Activated CD4-positive, alpha-beta T cell treated with anti-CD3 and anti-CD28 coated beads, Interleukin-2, amount 50 U/mL, for 4 hours (primary cell): Measurements from ENCODE around the gene MMAB.

Experiments used
- DNase-seq, 2 experiments: peaks; one replicate each; pipeline ENCODE4 v3.0.0-alpha.2; 2020

Gene MMAB

GRCh38 chr12:109581856-109582255, 8.6 kb upstream of the MMAB start:
- DNase-seq = no peak

DNA sequence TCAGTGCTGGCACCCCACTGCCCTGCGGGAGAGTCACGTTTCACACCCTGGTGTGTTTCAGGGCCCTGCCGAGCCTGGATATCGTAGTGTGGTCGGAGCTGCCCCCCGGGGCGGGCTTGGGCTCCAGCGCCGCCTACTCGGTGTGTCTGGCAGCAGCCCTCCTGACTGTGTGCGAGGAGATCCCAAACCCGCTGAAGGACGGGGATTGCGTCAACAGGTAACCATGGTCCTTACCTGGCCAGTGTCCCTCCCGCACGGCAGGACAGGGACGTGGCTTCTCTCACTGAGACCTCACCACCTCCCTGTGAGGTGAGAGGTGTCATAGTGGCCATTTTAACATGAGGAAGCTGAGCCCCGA, 8.0 kb upstream of the MMAB start:
- no peak for DNase-seq

DNA sequence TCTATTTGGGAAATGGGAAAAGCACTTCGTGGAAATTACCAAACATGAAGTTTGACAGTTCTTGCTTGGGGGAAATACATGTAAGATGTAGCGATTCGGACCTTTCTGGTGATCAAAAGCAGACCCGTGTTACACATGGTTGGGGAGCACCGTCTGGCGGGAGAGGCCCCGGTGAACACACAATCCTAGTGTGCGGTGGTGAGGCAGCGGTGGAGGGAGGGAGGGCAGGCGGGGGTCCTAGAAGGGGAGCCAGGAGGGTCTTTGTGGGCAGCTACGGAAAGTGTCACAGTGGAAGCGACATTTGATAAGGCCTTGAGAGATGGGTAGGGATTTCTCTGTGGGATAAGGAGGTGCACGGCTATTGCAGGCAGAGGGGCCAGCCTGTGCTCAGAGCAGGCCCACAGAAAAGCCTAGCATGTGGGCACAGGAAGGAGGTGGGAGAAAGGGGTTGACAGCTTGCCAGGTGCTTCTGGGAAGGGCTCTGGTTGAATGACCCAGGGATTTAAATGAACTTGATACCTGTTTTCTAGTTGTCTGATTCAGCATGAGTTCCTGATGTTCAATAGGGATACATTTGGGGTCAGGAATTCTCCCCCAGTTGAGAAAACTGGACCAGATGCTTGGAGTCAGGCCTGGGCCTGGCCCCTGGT, 7.5 kb upstream of the MMAB start:
- DNase-seq = no peak

GRCh38 chr12:109580272-109580671, 7.0 kb upstream of the MMAB start:
- DNase-seq = no peak

GRCh38 chr12:109579639-109580038, 6.3 kb upstream of the MMAB start:
- DNase-seq = no peak

DNA sequence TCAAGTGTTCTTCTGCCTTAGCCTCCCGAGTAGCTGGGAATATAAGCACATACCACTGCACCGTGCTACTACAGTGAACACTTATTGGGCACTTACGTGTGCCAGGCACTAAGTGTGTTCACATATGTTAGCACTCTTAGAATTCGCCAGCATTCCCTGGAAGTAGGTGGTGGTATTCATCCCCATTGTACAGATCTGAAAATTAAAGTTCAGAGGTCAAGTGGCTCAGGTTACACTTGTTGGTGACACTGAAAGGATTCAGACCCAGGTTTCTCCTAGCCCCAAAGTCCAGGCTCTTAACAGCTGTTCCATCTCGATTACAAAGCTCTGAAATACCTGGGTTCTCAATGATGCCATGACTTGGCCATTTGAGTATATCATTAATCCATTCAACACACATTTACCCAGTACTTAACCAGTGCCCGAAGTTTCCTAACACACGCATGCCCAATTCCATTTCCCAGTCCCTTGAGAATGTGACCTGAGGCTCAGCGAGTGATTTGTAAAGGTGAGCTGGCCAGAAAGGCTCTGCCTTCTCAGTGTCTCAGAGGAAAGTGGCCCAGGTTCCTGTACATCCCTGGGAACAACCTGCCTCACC, 5.1 kb upstream of the MMAB start:
- no peak for DNase-seq

- DNase-seq = no peak
Measured at GRCh38 chr12:109577311-109577710, 4.0 kb upstream of the MMAB start.

DNA sequence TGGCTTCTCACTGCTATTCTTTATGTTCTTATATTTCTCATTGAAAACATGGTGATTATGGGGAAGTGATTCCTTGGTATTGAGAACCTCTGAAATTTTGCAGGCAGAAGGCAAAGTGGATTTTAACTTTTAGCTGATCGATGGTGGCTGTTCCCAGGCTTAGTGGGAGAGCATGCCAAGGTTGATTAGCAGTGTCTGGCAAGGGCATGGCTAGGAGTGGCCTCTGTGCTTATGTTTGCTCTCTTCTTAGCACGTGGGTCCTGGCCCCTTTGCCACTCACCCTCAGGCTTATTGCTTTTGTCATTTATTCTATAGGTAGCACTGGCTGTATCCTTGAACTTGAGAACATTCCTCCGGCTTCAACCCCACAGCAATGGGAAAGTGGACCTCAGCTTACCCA, 2.4 kb upstream of the MMAB start:
- no peak for DNase-seq

DNA sequence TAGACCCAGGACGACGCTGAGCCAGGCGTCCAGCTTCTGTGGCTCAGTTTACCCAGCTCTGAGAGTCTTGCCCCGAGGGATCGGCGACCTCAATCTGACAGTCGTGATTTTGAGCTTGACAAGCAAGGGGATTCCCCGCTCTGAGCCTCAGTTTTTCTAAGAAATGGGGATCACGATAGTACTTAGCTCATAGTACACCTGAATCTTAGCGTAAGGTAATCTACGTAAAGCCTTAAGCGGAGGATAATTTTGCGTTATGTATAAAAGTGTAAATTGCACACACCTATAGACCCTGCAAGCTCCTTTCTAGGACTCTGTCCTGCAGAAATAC, 575 bp upstream of the MMAB start:
- DNase-seq = no peak

DNA sequence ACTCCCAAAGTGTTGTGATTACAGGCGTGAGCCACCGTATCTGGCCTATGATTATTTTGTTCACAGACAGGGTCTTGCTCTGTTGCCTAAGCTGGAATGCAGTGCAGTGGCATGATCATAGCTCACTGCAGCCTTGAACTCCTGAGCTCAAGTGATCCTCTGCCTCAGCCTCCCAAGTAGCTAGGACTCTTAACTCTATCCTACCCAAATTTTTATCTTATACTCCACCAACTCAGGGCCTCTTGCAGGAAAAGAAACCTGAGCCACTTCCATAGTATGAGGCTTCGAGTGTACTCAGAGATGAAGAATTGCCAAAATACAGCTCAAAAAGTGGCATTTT, 828 bp downstream of the MMAB start:
- no peak for DNase-seq

DNA sequence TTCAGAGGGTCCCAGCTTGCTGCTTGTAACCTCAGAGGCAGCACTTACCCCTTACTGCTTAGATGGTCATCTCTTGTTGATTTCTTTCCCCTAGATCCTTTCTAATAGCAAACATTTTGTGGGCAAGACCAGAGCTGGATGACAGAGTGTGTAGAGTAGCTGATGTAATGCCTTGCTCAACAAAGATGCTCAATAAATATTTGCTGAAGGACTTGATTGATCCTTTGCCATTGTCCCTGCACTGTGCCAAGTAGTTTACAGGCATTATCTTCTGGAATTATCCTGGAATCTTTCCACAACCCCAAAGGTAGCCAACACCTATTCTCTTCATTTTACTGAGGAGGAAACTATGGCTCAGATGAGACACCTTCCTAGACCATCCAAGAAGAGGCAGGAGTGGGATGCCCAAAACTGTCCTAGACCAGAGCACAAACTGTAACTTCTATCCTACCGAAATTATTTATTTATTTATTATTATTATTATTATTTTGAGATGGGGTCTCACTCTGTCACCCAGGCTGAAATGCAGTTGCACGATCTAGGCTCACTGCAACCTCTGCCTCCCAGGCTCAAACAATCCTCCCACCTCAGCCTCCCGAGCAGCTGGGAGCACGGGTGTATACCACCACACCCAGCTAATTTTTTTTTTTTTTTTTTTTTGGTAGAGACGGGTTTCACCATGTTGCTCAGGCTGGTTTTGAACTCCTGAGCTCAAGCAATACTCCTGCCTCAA, 1.4 kb downstream of the MMAB start:
- DNase-seq = no peak

DNA sequence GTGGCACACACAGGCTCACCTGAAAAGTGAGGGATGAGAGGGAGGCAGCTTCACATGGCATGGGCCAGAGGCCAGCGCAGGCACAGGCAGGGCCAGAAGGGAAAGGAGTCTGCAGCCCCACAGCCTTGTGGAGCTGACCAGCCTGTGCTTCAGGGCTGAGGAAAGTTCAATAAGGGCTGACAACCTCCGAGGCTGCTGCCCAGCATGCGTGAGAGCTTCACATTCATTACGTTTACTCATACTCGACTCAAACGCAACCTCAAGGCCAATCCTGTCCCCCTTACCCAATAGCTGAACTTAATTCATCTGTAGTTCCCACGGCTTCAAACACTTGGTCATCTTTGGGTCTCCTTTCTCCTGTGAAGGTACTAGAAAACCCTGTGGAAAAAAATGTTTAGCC, 4.8 kb downstream of the MMAB start:
- DNase-seq = no peak

- no peak for DNase-seq
Measured at GRCh38 chr12:109567967-109568366, 5.3 kb downstream of the MMAB start.

GRCh38 chr12:109567296-109567695, 6.0 kb downstream of the MMAB start:
- no peak for DNase-seq

DNA sequence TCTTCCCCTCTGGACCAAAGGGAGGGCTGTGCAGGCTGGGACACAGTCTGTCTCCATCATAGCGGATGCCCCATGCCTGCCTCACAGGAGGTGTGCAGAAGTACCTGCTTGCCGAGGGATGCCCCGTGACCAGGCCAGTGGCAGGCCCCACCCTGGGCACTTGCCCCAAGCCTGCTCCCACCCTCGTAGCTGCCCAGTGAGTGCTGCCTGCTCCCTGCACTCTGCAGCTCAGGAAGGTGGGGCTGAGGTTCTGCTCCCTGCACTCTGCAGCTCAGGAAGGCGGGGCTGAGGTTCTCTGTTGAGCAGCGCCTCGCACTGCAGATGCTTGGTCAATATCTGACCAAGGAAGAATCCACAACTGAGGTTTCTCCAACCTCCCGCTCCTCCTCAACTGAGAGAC, 6.9 kb downstream of the MMAB start:
- no peak for DNase-seq

- no peak for DNase-seq
Measured at GRCh38 chr12:109563291-109564284, 9.7 kb downstream of the MMAB start.

- DNase-seq = no peak
Measured at GRCh38 chr12:109562871-109563270, 10.4 kb downstream of the MMAB start.

- no peak for DNase-seq
Measured at GRCh38 chr12:109561711-109562030, 11.6 kb downstream of the MMAB start.

DNA sequence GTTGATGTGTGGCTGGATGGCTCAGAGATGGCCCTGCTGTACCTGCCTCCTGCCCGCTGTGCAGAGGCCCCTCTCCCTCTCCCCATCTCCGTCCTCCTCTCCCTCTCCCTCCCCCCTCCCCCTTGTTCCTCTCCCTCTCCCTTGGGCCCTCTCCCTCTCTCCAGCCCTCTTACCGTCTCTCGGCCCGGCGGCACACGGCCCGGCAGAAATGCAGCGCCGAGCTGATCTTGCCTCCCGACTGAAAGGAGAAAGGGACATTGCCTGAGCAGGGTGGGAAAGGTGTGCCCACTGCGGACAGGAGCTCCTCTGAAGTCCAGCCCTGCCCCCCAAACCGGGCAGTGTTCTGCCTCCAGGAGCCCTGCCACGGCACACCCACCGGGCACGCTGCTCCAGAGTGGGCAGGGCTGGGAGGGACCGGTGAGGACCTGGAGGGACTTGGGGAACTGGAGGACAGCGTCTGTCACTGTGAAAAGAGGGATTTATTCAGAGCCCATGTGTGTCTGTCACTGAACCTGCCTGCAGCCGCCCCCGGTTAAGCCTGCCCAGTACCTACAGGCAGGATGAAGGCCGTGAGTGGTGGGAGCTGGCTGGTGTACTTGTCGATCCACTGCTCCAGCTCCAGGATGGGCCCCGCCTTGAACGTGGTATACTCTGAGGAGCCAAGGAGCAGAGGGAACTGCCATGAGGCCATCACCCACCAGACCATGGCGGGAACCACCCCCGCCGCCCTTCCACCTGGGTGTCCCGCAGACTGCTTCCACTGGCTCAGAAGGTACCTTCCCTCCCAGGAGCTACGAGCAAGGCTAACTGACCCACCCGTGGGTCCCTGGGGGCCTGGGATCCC, 12.2 kb downstream of the MMAB start:
- no peak for DNase-seq

GRCh38 chr12:109559601-109560000, 13.7 kb downstream of the MMAB start:
- DNase-seq = no peak

GRCh38 chr12:109559200-109559505, 14.2 kb downstream of the MMAB start:
- DNase-seq = no peak

DNA sequence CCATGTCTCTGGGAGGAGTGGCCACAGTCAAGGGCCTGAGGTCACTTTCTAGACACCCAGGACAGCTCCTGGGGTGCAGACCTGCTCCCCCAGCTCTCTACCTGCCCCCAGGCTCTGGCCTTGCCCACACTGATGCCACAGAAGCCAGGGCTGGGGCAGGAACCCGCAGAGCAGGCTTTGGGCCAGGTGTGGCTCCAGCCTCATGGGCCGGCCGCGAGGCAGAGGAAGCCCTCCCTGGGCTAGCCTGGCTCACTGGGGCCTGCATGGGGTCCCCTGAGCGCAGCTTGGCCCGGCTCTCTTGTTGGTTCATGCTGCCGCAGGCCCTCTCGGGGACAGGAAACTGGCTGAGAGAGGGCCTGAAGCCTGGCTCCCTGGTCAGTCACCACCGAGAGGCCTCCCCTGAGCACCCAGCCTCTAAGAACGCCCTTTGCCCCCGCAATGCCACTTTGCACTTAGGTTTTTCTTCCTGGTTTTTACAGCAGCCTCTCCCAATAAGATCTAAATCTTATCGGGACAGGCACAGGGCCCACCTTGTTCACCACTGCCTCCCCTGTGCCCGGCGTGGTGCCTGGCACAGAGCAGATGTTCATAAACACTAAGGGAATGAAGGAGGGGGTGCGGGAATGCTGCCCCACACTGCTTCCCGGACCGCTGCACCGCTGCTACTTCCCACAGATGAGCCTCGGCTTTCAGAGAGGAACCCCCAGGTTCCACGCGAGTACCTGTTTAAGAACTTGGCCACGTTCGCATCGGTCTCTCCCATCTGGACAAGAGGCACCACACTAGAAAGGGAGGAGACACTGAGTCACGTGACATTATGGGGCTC, 14.7 kb downstream of the MMAB start:
- DNase-seq = no peak
